Measurements from ENCODE around the gene VASP.

- TF ChIP-seq CTCF (IDR thresholded peaks at IDR 0.05) (no peak), POLR2A (IDR thresholded peaks at IDR 0.05) (no peak)
These were observed 17.4 kb downstream of the VASP start for GRCh38 chr19:45524575-45525129.
